DLD1 (cell line): Measurements from ENCODE around the gene PI4KA.

Experiments used
- in situ Hi-C: cut with HindIII; loops from 2 replicates; pipeline ENCODE4 v1.10.0; 2017; ENCODE audit warnings: low sequenced_read_pairs

PI4KA gene

GRCh38 chr22:20796731-20797130 lies 61.9 kb downstream of the PI4KA start:
- in situ Hi-C loops: no loop called here

GRCh38 chr22:20794650-20795413 lies 63.8 kb downstream of the PI4KA start:
- in situ Hi-C loops: no loop called here

DNA sequence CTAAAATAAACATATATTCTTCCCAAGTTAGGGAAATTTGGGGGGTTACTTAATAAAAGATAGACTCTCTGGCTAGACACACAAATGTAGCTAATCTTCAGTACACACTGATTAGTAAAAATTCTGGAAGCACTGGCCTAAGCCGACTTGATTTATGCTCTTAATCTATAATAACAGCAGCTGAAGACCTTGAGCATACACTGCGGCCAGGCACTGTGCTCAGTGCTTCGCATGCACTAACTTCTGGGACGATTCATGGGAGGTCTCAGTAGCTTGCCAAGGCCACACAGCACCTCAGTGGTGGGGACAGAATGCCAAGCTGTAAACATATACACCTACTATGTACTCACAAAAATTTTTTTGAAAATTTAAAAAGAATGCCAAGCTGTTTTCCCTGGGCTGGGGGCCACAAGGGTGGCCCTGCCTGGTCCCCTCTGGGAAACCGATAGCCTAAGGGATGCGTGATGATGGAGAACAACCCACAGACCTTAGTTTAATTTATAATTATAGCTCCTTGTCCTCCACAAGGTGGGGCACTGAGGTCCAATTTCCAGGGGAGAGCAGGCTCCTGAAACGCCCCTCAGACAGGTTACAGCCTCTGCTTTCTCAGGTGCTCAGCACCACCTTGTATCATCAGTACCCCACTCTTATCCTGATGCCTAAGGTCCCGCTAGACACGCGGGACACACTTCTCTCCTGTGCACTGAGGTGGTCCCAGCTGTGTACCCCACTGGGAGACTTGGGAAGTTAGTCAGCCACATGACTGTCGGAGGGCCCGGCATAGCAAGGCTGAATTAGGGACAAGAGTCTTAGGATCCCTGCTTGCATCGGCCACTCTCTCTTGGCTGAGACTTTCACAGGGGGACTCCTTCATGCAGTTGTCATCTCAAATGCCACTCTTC lies 64.6 kb downstream of the PI4KA start:
- in situ Hi-C loops: no loop called here

GRCh38 chr22:20792966-20793728 lies 65.5 kb downstream of the PI4KA start:
- in situ Hi-C loops: no loop called here

- in situ Hi-C loops: no loop called here
These were observed 66.2 kb downstream of the PI4KA start for GRCh38 chr22:20792221-20792965.

DNA sequence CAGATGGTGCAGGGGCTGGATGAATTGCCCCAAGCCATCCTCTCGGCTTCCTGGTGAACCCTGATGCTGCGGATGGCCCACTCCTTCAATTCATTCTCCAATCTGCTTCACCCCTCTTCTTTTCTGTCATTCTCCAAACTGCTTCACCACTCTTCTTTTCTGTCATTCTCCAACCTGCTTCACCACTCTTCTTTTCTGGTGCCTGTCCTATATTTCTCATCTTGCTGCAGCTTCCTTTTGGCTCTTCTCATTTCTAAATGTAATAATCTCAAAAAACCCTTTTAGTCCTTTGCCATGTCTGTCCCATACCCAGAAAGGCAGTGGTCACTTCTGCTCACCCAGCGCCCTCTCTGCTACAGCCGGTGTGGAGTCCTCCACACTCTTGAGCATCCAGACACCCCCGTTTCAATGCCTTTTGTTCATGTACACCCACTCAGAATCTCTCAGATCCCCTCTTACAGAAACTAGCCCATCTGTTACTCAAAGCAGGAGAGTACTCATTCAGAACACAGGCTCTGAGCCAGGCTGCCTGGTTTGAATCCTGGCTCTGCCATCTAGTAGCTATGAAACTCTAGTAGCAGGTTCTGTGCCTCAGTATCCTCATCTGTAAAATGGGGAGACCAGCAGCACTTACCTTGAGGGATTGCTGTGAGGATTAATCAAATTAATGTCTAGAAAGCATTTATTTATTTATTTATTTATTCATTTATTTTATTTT lies 69.8 kb downstream of the PI4KA start:
- in situ Hi-C loops: no loop called here

- in situ Hi-C loops: no loop called here
These were observed 70.6 kb downstream of the PI4KA start for GRCh38 chr22:20787746-20788626.

DNA sequence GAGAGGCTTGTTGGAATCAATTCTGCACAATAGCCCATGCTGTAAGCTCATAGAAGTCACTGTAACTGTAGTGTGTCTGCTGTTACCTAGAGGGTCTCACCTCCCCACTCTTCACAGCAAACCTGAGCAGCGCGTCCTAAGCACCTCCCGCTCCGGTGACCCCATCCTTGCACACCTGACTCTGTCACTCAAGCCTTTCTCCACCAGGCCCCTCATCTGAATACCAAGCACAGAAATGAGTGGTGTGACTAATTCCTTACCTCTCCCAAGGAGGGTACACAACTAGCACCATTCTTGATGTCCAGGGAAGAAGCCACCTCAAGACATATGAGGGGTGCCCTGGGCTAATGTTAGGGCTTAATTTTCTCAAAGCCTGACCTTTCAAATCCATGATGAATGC lies 71.4 kb downstream of the PI4KA start:
- in situ Hi-C loops: no loop called here

DNA sequence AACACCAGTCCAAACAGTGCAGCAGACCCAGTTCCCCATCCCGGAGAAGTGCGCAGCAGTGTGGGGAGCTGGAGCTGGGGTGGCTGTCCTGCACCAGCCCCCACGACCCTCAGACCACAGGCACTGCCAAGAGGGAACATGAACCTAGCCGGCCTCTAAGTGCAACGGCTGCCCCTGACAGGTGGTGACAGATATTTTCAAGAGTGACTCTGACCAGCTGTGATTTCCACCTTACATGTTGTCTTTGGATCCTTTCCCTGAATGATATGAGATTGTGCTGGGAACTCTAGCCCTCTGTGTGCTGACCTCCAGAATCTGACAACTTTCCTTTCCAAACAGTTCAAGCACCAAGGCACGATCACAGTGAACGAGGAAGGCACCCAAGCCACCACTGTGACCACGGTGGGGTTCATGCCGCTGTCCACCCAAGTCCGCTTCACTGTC lies 72.1 kb downstream of the PI4KA start:
- in situ Hi-C loops: no loop called here

GRCh38 chr22:20786048-20786447 lies 72.6 kb downstream of the PI4KA start:
- in situ Hi-C loops: no loop called here

GRCh38 chr22:20785415-20785814 lies 73.2 kb downstream of the PI4KA start:
- in situ Hi-C loops: no loop called here

- in situ Hi-C loops: no loop called here
These were observed 74.5 kb downstream of the PI4KA start for GRCh38 chr22:20783844-20784723.

DNA sequence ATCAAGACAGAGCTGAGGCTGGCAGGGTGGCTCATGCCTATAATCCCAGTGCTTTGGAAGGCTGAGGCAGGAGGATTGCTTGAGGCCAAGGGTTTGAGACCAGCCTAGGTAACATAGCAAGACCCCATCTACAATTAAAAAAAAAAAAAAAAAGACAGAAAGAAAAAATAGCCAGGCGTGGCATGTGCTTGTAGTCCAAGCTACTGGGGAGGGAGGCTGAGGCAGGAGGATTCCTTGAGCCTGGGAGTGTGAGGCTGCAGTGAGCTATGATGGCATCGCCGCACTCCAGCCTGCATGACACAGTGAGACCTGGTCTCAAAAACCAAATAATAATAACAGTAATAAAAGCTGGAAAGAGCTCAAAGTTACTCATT lies 75.3 kb downstream of the PI4KA start:
- in situ Hi-C loops: no loop called here

DNA sequence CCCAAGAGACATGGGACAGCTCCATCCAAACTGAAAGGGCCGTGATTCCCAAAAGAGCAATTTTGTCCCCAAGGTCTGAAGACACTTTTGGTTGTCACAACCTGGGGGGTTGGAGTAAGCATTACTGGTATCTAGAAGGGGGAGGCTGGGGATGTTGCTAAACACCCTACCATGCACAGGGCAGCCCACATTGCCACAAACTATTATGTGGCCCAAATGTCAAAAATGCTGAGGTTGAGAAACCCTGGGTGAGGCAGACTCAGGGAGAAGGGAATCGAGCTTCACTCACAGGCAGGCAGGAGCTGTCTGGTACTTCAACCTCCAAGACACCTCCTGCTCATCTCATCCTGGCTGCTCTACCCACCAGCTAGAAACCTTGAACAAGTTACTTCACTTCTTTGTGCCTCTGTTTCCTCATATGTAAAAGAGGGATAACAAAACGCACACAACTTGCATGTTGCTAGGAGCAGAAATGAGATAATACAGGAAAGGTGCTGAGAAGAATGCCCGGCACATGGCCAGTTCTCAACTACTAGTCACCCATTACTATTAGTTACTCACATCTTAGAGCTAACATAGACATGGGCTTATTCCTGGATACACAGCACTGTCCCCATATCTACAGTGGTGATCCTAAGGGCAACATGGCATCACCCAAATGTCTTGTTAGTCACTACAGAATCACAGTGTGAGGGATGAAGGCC lies 75.9 kb downstream of the PI4KA start:
- in situ Hi-C loops: no loop called here

- in situ Hi-C loops: no loop called here
These were observed 76.5 kb downstream of the PI4KA start for GRCh38 chr22:20782083-20782482.

- in situ Hi-C loops: no loop called here
These were observed 77.2 kb downstream of the PI4KA start for GRCh38 chr22:20781272-20781990.

- in situ Hi-C loops: no loop called here
These were observed 78.8 kb downstream of the PI4KA start for GRCh38 chr22:20779818-20780158.
